Erythroblast (primary cell): Measurements from ENCODE around the gene TMX3.

ENCODE experiments used
- GATA1 ChIP-seq: IDR thresholded peaks from 2 replicates; pipeline ENCODE4 v1.6.1; 2011; ENCODE audit warnings: low read depth, mild to moderate bottlenecking, control low read depth, low read length, moderate library complexity
- POLR2A ChIP-seq: IDR thresholded peaks from 2 replicates; pipeline ENCODE4 v1.6.1; 2011; ENCODE audit warnings: mild to moderate bottlenecking, low read length

DNA sequence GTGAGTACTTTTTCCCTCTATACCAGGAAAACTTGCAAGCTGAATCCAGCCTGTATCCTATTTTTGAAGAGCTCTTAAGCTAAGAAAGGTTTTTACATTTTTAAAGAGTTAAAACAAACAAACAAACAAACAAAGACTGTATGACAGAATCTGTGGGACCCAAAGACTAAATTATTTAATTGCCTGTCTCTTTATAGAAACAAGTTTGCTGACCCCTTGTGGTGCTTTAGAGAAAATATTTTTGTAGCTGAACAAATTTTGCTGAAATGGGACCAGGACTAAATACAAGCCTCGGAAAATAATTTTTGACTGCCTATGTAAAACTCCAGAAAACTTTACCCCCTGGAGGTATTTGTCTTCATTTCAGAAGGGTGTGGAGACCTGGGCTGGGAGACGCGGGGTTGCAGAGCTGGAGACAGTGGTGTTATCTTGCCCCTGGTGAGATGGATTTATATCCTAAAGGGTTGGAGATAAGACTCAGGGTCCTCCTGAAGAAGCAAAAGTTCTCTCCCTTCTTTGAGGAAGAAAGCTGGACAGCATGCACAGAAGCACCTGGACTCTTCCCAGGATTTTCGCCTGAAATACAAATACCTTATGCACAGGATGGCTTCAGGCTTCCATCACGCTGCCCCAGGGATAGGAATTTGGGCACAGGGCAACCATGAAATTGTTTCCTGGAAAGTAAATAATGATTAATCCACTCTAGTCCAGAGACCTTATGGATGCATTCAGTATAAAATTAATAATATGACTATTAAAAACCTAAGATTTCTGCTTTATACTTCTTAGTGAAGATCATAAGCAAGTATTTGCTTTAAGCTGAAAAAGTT, 54.3 kb downstream of the TMX3 start:
- TF ChIP-seq POLR2A (no peak), GATA1 (no peak)
